GM21737 (cell line): Measurements from ENCODE around the gene PDE7B.

Source experiments
- ATAC-seq: cut with Tn5 transposase; IDR thresholded peaks from one replicate; pipeline ENCODE4 v1.9.1; 2021; ENCODE audit warnings: mild to moderate bottlenecking, moderate library complexity; ENCODE audit not compliant: unreplicated experiment

The PDE7B gene

DNA sequence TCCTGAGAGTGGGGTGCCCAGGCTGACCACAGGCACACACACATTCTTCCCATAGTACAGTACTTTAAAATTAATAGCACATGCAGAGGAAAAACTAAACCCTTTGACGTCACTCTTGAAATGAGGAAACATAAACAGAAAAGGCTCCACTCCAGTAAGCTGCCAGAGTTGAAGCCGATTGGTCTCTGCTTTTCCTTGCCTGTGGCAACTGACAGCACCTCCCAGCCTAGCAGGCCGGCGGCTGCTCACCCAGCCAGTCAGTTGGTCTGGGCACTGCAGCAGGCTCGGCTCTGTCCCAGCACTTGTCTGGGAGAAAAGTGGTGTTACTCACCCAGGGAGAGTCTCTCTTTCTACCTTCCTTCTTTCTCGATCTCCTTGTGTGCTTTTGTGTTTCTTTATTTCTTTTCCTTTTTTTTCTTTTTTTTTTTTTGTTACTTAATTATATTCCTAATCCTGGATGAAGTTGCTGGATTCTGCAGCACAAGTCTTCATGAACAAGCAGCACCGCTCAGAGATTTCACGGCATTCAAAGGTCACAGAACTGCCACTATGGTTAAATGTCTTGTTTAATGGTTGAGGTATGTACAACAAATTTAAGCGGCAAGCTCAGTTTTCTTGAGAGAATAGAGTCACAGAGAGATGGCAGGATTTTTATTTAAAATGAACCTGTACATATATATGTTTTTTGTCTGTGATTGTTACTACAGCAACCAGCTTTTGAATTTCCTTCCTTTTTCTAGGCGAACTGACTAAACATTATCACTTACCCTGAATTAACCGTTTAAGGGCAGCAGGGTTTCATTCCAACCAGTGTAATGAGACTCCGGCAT lies at the start of gene PDE7B:
PDE7B (plus strand) TSS at position 260 of the 830 bp plus-strand sequence.
- ATAC-seq: peak; percentile 96

DNA sequence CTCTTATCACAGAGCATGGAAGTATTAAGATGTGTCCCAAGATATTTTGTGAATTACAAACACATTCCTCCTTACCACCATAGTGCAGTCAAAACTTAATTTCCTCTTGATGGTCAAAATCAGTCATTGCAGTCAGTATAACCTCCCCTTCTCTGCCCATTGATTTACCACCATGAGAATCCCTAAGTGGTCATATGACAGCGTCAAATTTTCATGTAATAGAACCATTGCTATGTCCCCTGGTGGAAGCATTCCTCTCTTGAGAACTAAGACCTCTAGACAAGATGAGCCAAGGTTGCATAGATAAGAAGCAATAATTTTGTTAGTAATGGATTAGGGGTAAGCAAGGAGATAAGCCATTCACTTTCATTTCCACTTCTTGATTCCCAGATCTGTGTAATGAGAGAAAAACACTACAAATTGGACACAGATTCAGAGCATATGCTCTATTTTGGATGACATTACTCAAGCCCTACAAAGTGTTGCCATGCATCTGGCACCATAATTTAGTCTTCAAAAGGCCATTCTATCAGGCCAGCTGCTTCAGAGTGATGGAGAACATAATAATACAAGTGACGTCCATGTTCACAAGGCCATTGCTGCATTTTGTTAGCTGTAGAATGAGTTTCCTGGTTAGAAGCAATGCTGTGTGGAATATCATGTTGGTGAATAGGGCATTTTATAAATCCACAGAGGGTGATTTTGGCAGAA lies 49.6 kb upstream of the PDE7B start:
- ATAC-seq: no peak

DNA sequence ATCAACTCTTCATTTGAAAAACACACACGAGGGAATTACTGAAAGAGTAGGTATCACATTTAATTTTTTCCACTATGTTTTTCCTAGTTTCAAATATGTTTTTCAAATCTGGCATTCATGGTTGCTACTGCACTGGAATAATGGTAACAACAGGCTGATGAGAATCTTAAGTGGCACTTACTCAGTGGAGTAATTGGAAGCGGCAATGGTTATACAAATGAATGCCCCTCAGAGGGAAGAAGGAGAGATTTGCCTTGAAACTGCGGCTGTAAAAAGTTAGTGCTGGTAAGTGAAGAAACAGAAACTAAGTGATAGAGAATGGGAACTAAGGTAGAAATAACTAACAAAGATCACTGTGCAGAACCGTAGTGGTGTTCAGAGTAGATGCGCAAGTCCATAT lies 41.0 kb upstream of the PDE7B start:
- no peak for ATAC-seq

DNA sequence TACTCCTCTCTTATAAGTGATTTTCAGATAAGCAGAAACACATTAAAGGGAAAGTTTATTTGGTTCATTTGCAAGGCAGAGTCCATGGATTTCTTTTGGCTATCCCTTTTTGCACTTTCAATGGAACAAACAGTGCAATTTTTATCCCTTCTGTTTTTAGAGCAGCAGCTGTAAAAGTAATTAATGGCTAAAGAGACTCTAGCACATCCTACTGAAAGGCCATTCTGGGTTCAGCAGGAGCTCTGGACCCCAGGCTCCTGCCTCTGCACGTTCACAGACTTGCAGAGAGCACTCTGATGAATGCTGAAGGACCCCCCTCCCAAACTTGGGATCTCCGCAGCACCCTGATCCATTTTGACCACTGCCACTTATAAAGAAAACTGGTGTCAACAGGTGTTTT lies 40.3 kb upstream of the PDE7B start:
- ATAC-seq: no peak

DNA sequence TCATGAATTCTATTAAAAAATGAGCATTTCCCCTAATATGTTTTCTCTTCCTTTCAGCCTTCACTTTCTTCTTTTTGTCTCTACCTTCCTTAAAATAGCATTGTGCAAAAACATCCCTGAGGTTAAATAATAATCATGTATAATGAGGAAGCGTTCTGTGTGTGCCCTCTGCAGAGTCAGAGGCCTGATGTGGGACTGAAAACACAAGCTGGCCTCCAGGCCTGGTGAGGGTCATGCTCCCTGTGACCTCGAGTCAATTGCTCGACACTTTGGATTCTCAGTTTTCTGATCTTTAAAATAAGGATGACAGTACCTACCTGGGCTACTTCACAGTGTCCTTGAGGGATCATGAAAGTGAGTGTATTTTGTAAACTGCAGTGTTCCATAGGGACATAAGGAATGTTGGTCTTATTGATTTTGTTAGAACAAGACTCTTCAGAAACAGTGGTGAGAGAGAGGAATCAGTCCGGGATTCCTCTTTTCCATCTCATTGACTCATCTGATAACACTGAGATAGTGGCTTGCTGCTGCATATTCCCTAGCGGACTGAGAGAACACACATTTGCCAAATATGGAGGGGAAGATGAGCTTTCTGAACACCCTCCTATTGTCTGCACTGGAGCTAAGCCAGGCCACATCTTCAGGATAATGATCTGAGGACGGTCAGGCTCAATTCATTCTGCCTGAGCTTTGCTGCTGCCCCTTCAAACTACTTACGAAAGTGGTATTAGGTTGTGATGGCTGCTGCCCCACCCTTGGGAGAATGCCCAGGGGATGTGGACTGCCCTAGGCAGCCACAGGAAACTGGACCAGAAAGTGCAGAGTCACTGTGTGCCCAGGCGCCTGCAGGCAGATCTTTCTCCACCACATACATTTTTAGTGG lies 39.6 kb upstream of the PDE7B start:
- no peak for ATAC-seq

DNA sequence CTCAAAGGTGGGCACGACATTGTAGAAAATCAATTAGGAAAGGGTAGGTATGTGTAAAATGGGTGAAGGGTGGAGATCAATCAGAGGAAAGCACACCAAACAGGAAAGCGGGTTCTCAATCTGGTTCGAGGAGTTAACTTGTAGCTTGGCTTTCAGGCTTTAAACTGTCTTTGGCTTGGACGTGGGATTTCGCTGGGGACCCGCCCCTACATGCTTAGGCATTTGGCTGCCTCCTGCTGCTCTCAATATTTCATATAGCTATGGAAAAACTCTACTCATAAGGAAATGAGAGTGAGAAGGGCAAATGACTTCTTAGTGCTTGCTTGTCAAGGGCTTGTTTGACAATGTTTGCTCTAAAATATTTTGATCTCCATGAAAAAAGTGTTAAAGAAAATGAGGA lies 38.1 kb upstream of the PDE7B start:
- ATAC-seq: no peak

DNA sequence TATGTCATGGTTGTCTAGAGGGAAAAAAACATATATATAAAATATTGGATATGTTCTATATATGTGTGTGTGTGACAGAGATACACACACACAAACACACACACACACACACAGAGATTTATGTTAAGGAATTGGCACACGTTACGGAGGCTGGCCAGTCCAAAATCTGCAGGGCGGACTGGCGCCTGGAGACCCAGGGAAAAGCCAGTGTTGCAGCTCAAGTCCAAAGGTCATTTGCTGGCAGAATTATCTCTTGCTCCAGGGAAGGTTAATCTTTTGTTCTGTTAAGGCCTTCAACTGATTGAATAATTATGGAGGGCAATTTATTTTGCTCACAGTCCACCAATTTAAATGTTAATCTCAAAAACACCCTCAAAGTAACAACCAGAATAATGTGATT lies 37.5 kb upstream of the PDE7B start:
- ATAC-seq: no peak

DNA sequence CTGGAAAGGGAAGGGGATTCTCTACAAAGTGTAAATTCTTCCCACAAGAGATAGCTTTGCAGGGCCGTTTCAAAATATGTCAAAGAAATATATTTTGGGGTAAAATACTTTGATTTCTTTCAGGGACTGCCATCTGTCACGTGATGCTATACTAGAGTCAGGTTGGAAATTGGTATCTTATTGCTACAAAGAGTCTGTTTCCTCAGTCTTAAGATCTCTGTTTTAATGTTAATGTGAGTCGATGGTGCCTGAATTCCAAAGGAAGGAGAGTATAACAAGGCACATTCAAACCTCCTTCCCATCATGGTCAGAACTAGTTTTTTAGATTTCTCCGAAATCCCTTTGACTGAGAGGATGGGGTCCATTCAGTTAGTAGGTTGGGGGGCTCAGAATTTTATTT lies 36.3 kb upstream of the PDE7B start:
- no peak for ATAC-seq

DNA sequence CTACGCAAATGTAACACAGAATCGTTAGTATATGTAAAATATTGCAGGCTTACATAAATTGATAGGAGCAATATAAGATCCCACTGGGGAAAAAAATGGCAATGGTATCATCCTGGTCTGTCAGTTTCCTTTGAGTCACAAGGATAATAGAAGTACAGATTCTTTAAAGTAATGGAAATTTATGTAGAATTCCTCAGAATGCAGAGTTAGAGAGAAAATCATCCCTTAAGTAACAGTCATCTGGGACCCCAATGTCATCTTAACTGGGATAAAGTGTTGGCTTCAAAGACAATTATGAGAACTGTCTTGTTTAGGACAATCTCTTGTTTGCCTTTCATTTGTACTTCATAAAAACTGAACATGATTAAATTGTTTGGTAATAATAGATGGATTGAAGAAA lies 34.5 kb upstream of the PDE7B start:
- no peak for ATAC-seq

DNA sequence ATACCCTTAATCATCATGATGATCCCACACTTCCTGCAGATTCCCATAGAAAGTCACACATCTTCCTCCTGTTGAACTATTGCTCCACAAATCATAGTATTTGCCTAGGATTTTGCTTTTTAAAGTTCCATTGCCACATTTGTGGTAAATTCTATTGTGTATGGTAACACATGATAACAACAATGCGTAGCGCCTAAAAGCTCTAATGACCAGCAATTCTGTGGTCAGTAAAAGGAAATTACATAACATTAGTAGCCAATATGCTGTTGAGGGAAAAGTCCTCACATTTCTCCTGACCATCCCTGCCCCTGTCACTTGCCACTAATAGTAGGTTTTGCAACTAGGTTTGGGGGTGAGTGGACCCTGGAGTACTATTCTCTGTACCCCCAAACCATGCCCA lies 31.8 kb upstream of the PDE7B start:
- no peak for ATAC-seq

DNA sequence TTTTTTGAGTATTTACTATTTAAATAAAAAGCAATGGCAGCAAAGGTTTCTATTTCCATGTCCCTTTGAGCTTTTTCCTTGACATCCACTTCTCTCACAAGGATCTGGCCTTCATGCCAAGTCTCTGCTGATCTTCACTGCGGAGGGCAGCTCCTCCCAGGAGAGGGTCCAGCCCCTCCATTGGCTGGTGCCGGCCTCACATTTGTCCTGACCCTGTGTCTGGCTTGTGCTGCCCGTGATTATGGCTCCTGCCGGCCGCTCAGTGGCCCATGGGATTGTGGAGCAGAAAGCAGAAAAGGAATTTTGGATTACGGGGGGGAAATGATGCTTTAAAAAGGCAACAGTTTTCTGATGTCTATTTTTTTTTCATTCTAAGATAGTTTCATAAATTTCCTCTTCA lies 31.2 kb upstream of the PDE7B start:
- no peak for ATAC-seq

DNA sequence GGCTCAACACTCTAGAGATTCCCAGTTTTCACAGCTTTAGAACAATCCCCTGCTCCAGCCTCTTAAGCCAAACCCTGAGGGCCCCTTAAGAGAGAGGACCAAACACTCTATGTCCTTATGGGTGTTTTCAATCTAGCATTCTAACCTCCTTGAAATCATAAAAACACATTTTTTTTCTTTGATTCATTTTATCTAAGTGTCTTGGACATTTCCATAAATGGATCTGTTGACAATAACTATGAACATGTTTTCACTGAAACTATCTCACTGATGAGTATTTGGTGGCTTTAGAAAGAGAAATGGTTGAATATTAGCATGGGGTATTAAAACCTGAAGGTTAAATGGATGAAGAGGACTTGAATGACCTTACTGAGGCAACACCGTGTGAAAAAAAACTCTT lies 27.6 kb upstream of the PDE7B start:
- no peak for ATAC-seq

DNA sequence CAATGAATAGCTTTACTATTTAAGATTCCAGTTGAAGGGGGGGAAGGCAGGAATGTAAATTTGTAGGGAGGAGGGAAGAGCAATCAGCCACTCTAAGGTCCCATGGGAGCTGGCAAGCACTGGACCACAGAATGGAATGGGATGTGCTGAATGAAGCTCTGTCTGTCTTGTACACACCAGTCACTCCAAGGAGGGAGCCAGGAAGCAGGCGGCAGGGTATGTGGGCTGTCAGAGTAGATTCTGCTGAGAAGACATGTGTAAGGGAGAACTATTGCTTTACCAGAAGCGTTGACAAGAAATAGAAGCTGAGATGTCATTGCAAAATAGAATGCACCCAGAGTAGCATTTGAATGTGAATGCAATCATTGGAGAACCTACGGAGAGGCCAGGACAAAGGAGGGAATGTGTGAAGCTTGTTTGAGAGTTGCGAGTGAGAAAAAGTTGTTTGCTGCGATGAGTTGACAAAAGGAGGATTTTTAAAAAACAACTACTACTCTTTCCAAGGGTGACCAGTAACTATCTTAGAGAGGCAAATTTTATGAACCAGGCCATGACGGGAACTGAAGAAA lies 25.2 kb upstream of the PDE7B start:
- no peak for ATAC-seq

DNA sequence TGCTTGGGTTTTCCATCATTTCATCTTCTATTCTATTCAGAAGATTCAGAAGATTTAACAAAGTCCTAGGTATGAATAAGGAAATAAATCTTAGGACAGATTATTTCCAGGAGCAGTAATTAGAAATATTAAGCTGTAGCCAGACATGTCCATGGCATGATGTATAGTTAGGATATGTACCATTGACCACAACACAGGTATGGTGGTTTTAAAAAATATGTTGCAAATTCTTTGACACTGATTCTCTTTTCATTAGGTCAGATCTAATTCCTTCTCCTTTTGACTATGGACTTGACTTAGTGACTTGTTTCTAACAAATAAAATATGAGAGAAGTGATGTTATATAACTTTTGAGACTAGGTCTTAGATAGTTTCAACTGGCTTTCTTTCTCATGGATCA lies 23.5 kb upstream of the PDE7B start:
- no peak for ATAC-seq

DNA sequence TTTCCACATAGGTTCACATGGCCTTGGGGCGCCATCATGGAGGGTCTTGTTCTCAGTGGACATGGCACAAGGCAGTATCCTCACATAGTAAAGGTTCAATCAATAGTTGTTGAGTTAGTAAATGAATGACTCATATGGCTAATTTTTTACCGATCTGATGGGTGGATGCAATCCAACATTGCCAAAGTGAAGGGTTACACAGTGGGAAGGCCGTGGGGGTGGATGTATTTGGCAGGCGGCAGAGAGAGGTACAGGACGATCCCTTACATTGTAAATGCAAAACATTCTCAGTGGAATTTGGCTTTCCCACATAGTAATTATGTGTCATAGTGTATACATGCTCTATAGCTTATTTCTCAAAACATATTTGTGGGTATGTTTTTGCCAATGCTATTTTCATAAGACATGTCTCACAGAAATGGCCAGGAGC lies 21.0 kb upstream of the PDE7B start:
- no peak for ATAC-seq

DNA sequence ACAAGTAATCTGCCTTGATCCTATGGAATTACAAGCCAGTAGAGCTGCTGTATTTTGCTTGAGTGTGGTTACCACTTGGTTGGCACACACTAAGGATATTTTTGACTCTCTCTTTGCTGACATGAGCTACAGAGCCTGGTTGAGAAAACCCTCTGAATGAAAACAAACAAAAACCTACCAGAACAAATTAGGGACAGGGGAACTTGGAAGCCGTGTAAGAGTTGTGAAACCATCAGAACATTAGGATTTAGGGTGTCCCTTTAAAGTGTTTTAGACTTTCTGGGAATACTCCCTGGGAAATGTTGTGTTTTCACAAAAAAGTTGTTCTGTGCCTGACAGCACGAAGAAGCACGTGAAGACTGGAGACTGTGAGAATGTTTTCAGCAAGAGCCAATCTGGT lies 20.5 kb upstream of the PDE7B start:
- ATAC-seq: no peak

DNA sequence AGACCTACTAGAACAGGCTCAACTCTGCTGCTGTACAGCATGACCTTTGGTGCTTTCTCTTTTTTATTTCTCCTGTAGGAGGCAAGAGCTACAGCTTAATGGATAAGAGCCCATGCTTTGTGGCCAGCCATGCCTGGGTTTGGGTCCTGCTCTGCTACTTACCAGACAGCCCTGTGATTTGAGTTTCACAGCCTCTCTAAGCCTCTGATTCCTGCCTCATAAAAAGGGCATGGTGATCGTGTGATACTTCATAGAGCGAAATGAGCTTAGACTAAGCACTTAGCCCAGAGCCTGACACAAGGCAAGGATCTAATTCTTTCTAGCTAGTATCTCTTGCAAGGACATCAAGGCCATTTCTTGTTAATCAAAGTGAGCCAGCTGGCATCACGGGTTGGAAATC lies 19.3 kb upstream of the PDE7B start:
- no peak for ATAC-seq

DNA sequence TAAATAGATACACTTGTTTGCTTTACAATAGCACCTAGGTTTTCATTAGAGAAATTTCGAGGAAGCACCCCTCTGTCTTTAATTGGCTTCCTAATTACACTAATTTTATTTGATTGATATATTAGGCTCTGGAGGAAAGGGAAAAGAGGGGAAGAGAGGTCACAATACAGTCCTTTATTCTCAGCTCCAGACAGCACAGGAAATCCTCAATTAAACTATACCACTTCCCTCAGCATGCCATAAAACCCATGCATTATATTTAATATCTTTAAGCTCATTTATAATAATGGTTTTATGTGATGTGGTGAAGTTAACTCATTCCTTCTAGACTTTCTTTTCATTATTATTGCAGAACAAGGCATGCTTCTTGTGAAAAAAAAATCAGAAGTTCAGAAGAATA lies 17.7 kb upstream of the PDE7B start:
- ATAC-seq: no peak

DNA sequence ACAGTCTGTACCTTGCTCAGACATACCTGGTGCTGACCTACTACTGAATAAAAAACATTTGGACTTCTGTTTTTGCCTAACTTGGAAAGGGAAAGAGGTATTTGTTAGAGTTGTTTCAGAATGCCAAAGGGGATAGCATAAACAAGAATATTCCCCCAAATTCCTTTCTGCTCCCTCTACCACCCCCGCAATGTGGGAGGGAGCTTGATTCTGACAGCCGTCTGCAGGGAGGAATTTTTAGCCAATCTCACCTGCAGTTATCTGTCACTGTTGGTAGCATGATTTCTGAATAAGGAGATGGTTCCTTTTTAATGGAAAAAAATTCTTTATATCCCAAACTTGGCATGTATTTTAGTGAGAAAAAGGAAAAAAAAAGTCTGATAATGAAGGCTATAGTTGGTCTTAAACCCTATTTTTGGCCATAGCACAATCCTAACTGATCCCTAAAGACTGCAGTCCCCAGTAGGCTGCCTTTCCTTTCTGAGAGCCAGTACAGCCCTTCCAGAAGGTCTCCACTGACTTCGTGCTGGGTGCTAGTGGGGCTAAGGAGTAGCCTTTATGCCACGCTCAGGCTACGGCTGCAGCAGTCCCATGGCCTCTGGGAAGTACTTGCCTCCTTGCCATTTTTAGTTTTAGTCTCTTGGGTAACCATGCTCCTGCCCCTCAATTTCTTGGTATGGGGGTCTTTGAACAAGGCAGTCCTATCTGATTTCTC lies 13.6 kb upstream of the PDE7B start:
- no peak for ATAC-seq

DNA sequence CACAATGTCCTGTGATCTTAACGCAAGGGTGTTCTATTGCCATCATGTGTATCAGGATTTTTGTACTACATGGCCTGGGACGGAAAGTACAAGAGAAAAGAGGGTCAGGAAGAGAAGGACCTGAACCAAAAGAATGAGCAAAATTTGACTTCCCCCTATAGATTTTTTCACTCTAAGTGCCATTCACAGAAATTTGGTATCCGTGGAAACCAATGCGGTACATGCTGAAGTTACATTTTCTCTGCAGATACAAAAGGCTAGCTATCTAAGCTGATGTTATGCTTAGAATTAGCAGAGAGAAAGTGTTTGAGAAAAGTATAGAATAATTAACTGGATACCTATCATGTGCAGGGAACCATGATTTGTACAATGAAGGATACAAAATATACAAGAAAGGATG lies 12.4 kb upstream of the PDE7B start:
- ATAC-seq: no peak
